GM19452 (cell line): ENCODE data around the gene ASTN2.
"Not testable (repeated sequence)": the region's sequence is repeated elsewhere in the genome, so short reads cannot be mapped to it uniquely, and the experiment has no call there.

Source experiments
- ATAC-seq: cut with Tn5 transposase; IDR thresholded peaks from one replicate; pipeline ENCODE4 v1.9.1; 2021; ENCODE audit not compliant: unreplicated experiment

Gene ASTN2

DNA sequence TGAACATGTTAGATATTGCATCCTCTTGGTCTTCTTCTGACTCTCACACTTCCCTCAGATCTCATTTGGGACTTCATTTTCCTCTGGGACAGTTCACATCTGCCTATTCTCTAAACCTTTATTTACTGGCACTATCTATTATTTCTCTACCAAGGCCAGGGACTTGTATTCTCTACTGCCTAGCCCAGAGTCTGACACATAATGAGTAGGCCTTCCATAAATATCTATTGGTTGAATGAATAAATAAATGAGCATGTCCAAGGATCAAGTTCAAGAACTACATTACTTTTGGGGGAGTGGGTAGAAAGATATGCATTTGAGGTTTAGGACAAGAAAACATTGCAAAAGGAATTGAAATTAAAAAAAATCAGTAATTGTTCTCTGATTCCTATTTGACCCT, 477.5 kb downstream of the ASTN2 start:
- ATAC-seq: no peak

DNA sequence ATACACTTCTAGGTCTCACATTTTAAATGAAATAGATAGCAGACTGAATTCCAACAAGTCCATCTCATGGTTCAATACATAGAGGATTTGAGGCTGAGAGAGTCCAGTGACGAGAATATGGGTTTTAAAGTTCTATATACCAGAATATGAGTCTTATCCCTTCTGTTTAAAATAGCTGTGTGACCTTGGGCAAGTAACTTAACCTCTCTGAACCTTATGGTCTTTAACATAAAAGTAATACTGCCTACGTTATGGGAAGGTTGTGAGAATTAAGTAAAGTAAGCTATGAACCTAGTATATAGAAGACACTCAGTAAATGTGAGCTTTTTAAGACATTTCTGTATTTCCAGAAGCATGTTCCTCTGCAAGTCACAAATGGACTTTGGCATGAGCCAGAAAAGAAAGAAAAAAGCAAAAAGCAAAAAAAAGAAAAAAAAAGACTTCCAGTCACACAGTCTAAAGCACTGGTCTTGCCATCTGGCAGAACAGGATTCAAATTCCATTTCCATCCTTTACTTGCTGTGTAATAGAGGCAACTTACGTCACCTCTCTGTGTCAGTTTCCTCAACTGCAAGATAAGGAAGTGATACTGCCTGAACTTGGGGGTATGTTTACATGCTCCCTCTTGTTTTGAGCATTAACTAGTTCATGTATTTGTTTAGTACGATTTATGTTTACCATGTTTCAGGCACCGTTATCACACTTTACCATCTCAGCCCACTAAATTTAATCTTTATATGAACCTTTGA, 479.5 kb downstream of the ASTN2 start:
- no peak for ATAC-seq

DNA sequence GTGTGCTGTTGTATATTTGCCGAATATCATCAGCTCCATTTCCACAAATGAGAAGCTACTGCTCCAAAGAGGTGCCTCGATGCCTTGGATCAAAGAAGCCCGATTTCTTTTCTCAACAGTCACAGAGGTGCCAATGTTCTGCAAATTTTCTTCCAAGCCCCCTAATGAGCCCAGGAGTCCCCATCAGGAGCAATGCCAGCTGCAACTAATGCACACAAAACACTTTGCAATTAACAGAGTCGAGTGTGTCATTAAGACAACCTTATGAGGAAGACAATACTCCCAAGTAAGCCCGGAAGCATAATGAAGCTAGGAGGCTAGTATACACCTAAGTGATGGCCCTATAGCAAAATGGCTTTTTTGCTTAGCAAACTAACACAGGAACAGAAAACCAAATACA, 480.7 kb downstream of the ASTN2 start:
- no peak for ATAC-seq

DNA sequence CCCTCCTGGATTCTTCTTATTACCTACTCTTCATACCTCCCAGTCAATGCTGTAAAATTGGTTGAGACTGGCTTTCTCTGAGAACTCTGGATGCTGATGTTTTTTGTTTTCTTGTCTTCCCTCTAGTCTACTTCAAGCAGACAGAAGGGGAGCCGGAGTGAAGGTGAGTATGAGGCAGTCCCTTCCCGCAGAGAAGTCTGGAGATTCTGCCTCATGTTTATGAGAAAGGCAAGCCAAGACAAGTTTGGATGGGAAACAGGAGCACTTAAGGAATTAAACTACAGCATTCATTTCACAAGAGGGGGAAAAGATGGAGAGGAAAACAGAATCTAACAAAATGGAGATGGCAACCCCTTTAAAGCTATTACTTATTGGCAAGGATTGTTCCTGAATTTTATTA, 481.6 kb downstream of the ASTN2 start:
- ATAC-seq: no peak

DNA sequence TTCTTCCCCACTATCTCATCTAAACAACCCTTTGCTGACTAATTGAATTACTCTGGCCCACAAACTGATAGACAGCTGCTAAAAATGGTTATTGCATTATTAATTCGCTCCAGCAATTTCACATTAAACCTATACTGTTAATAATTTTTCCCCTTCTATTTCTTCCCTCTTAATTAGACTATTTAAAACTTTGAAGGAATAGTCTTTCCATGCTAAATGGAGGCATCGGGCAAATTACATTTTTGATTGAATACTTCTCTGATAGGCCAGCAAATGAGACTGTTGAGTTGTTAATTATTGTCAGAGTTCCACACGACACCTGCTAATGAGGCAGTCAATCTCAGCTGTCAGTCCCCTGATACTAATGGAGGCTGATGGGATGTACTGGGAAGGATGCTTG, 485.2 kb downstream of the ASTN2 start:
- no peak for ATAC-seq

DNA sequence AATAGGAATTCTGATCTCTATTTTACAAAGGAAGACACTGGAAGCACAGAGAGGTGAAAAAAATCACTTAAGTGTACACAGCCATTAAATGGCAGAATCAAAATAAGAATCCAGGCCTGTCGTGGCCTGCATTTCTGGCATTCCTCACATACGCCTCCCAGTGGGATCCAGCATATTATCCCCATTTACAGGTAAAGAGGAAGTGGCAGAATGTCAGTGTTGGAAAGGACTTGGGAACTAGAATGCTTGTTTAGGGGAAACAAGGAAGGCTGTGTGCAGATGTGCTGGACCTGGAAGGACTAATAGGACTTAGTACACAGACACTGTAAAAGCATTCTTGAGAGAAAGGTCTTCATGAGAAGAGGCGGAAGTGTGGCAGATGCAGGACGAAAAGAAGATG, 486.0 kb downstream of the ASTN2 start:
- no peak for ATAC-seq

DNA sequence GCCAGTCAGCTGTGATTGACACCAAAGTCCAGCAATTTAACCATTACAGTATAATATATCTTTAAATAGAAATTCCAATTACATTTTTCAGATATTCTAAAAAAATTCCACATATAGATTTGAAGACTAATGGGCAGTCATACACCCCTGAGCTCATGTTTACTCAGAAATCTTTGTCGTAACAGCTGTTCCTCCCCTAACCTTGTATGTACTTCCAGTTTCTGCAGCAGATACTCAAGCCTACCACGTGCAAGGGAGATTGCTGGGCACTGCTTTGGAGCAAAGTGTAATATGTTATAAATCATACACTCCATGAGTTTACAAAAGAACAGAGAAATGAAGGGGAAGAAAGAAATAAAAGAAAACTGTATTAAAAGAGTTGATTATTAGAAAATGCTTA, 486.6 kb downstream of the ASTN2 start:
- ATAC-seq: no peak

DNA sequence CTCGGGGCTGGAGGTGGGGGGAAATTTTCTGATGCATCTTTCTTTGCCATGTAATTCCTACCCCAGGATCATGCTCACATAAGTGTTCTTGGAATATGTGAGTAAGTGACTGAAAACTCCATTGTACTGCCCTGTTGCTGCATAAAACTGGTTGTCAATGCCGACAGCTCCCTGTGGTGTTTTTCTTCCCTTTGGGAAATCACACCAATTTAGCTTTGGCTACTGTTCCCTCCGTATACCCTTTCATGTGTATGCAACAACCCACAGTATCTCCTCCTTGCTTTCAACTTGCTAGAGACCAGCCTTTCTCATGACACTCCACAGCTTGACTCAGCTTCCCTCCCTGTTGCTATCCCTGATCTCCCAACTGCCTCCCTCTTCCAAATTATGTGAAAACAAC, 487.1 kb downstream of the ASTN2 start:
- no peak for ATAC-seq

DNA sequence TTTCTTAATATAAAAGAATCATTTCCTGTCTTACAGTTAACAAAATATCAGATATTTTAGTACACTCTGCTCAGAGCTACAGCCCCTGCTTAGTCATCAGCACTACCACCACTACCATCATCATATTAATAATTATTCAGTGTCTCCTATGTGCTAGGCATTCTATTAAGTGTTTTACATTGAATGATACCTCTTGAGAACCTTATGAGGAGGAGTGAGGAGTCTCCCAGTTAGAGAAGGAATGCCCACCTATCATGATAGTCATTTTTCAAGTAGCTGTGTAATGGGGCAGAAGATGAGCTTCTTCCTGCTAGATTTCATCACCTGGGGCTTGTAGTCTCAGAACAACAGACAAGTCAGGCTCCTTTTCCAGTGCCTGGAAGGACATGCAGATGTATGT, 489.7 kb downstream of the ASTN2 start:
- ATAC-seq: no peak

DNA sequence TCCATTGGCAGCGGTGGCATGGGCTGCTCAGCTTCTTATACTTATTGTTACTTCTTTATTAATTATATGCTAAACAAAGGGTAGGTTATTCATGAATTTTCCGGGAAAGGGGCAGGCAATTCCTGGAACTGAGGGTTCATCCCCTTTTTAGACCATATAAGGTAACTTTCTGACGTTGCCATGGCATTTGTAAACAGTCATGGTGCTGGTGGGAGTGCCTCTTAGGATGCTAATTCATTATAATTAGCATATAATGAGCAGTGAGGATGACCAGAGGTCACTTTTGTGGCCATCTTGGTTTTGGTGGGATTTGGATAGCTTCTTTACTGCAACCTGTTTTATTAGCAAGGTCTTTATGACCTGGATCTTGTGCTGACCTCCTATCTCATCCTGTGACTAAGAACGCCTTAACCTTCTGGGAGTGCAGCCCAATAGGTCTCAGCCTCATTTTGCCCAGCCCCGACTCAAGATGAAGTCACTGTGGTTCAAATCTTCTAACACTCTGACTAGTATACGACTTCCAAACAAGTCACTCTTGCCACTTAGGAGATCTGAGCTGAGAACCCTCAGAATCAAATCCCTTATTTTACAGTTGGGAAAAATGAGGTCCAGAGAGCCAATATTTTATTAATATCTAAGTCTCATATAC, 490.3 kb downstream of the ASTN2 start:
- no peak for ATAC-seq

DNA sequence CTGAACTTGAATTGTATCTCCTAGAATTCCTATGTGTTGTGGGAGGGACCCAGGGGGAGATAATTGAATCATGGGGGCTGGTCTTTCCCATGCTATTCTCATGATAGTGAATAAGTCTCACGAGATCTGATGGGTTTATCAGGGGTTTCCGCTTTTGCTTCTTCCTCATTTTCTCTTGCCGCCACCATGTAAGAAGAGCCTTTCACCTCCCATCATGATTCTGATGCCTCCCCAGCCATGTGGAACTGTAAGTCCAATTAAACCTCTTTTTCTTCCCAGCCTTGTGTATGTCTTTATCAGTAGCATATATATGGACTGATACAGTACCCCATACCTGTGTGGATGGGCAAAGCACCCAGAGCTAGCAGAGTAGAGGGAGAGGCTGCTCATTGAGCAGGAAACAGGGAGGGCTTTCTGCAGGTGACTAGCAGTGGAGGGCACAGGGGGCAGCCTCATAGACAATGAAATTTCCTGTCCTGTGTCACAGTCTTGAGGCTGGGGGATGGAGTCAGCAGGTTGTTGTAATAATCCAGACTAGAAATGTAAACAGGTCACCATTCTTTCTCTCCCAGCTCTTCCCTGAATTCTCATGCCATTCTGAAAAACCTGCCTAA, 496.9 kb downstream of the ASTN2 start:
- not testable (repeated sequence) for ATAC-seq

DNA sequence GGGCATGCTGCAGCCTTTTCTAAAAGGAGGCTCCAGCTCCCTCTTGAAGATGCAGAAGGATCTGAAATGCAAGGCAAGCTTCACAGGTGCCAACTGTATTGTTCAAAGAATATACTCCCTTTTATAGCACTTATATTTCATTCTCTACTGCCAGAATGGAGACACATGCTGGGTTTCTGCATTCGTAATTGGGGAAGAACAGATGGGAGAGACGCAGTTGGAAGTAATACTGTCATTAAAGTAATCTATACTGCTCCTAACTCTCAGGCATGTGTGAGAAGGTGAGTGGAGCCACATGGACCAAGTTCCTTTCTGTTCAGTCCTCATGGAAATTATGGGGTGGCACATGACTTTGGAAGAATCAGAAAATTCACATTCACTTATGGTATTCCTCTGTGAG, 501.3 kb downstream of the ASTN2 start:
- no peak for ATAC-seq

DNA sequence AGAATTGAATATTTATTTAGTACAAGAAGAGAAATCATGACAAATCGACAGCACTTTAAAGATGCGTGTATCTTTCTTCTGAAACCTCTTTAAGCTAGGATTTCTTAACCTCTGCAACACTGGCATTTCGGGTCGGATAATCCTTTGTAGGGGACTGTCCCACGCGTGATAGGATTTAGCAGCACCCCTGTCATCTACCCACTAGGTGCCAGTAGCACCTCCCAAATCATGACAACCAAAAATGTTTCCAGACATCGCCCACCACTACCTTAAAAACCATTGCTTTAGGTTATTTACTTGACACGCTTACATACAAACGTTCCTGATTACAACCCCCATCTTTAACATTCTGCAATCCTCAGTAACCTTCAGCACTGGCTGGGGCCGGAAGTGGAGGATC, 504.7 kb downstream of the ASTN2 start:
- no peak for ATAC-seq

DNA sequence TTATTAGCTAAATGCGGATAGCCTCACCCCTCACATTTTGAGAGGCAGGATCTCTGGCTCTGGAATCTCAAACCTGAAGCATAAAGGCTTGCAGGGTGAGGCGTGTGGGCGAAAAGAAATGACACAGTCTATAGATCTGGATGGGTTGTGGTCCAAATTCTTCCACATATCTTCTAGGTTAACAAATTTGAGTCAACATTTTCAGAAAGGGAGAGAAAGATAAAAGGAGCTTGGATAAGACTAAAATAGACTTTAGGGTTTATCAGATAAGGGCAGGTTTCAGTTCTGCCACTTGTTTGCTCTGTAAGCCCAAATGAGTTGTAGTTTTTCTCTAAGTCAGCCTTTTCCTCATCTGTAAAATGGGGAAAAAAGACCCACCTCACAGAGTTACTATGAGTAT, 506.9 kb downstream of the ASTN2 start:
- ATAC-seq: no peak

DNA sequence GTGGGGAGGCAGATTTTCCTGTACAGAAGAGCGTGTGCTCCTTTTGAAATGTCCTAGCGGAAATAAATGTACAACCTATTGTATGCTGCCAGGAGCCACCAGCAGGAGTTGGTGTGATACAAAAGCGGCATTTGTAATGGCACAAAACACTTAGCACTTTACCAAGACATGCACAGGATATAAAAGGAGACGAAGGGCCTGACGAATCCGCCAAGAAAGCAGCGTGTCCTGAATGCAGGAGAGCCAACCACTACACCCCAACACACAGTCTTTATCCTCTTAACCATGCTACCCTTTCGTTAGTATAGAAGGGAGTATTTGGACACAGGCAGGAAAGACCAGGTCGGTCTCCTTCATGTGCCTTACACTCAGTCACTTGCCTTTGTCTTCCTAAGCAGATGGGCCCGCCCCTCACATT, 509.7 kb downstream of the ASTN2 start:
- no peak for ATAC-seq

DNA sequence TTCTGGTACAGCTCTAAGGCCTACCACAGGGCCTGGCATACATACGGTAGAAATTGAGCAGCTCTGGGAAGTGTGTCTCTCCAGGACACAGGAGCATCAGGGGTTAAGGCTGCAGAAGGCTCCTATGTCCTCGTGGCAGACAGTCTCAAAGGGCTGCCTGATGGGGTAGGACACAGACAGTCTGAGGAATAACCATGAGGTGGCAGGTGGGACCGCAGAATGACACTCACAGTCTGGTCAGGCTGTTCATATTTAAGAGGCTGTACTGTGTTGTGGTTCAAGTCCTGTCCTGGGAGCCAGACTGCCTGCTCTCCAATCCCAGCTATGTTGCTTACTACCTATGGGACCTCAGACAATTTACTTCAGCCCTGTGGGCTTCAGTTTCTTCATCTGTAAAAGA, 510.7 kb downstream of the ASTN2 start:
- ATAC-seq: no peak

DNA sequence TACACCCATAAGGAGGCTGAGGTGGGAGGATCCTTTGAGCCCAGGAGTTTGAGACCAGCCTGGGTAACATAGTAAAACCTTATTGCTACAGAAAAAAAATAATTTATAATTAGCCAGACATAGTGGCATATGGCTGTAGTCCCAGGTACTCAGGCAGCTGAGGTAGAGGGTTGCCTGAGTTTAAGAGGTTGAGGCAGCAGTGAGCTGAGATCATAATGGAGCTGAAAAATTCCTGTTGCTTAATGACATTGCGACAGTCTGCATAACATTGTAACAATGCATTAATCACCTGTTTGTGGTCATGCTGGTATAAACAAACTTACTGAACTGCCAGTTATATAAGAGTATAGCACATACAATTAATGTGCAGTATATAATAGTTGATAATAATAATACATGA, 513.6 kb downstream of the ASTN2 start:
- no peak for ATAC-seq

DNA sequence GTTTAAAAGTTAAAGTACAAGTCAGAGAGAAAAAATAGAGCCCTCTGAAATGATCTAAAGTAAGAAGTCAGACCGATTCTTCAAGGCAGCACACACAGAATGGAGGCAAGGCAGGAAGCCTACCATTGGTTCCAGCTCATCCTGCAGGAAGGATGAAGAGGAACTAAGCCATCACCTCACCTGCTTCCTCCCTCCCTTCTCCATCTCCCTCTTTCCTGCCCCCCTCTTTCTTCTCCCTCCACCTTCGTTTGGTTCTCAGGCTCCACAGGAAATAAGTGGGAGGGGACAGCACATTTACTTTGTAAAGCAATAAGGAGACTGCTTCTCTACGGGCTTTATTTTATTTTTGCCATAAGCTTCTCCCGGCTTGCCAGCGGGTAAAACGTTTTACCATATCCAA, 514.3 kb downstream of the ASTN2 start:
- ATAC-seq: no peak

DNA sequence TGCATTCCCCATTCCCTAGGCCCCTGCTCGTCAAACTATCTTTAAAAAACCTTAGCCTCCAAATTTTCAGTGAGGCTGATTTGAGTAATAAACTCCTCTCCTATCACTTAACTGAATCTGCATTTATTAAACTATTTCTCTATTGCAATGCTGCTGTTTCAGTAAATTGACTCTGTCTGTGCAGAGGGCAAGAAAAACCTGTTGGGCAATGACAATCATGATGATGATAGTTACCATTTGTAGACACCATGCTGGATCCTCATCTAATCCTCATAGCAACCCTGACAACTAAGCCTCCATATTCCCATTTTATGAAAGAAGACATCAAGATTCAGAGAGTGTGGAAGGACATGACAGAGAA, 514.9 kb downstream of the ASTN2 start:
- no peak for ATAC-seq

DNA sequence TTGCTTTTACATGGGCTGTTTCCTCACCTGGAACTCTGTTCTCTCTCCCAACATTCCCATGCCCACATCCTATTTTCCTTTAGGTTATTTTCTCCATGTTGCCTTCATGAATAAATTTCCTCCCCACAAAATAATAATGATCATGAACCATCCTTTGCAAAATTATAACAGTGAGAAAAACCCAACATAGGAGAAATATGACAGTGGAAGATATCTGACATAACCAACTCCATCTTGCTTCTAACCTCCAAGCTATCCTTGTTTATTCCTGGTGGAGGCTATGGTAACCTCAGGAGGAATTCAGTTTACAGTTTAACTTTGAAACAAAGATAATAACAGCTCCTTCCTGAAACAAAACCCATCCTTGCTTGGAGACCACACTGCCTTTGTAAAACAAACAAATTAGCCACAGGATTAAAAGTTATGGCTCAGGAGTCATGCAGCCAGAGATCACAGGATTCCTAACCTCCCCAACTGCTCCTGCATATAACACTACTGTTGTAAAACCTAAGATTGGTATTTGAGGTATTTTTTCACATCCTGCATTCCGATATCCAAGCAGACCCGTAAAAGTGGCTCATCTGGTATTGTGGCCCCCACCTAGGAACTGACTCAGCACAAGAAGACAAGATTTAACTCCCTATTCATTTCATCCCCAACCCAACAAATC, 515.4 kb downstream of the ASTN2 start:
- no peak for ATAC-seq

DNA sequence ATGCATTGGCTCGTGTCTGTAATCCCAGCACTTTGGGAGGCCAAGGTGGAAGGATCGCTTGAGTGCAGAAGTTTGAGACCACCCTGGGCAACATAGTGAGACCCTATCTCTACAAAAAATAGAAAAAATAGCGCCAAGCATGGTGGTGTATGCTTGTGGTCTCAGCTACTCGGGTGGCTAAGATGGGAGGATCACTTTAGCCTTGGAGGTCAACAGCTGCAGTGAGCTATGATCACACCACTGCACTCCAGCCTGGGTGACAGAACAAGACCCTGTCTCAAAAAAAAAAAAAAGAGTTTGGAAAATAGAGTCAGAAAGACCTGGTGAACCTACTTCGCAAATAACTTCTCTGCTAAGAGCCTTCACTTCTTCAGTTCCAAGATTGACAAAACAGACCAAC, 516.7 kb downstream of the ASTN2 start:
- not testable (repeated sequence) for ATAC-seq

DNA sequence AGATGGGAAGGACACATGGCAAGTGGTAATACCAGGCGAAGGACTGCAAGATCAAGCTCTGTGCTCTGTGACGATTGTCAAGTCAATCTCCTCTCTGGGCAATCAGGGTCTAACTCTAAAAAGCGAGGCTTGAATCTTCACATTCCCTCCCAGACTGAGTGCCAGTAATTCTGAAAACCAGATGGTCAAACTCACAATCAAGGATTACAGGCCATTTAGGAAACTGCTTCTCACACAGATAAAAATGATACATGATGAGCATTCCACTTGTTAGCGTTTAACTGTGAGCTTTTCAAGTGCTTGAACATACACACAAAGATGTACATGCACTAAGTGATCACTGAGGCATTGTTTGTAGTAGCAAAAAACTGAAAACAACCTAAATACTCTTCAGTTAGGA, 517.7 kb downstream of the ASTN2 start:
- no peak for ATAC-seq
